A549 (cell line): ENCODE data around the gene AVPI1. TPM values are rescaled to one million over a fixed set of nuclear protein-coding genes. Genes with fewer than 3 reads are reported as not detected.

Experiments
- ATAC-seq, 2 experiments: fragments of 200-7000 bp in 1 of 2; fragments of >200 bp in 1 of 2; cut with Nextera tagmentation in 1 of 2; cut with Tn5 transposase in 1 of 2; 3 replicates each; pipeline versions ENCODE4 v1.8.0 to v1.9.1; 2018 to 2020; ENCODE audit warnings: mild to moderate bottlenecking in 1 of 2, moderate library complexity in 1 of 2
- CTCF ChIA-PET: fragments of 300-600 bp; sonication (Branson Sonifier 250); formaldehyde crosslinking; extraction: SDS; loops from one replicate; lab custom pipeline; 2021; ENCODE audit warnings: antibody characterized with exemption, inconsistent platforms; lab: Yijun Ruan, JAX
- POLR2A ChIA-PET: fragments of 350-600 bp; formaldehyde crosslinking; extraction: SDS; loops from one replicate; lab custom pipeline; 2021; ENCODE audit warnings: antibody characterized with exemption, inconsistent platforms; lab: Yijun Ruan, JAX
- DNase-seq, 2 experiments: peaks; one replicate each; pipeline versions ENCODE4 v3.0.0 to v3.0.0-alpha.2; 2011 to 2016; ENCODE audit warnings: low read depth in 1 of 2, low spot score in 1 of 2
- FAIRE-seq: peaks from 2 replicates; lab custom pipeline; 2011; peaks lifted over from hg19 to GRCh38; lab: Jason Lieb, UNC
- H3K27ac ChIP-seq, 2 experiments: fragments of >200 bp; sonication (Bioruptor Twin); formaldehyde crosslinking; 3 replicates each; pipeline ENCODE4 v1.5.1; 2016 to 2017
- H3K4me1 ChIP-seq: fragments of >200 bp; sonication (Bioruptor Twin); formaldehyde crosslinking; 3 replicates; pipeline ENCODE4 v1.6.1; 2016
- H3K4me2 ChIP-seq: fragments of >200 bp; sonication (Bioruptor Twin); formaldehyde crosslinking; 3 replicates; pipeline ENCODE4 v1.6.1; 2016
- H3K4me3 ChIP-seq: fragments of >200 bp; sonication (Bioruptor Twin); formaldehyde crosslinking; 3 replicates; pipeline ENCODE4 v1.5.1; 2016
- H3K9me3 ChIP-seq: fragments of >200 bp; sonication (Bioruptor Twin); formaldehyde crosslinking; 3 replicates; pipeline ENCODE4 v1.6.1; 2016
- ATOH8 ChIP-seq: fragments of 250-450 bp; sonication (Bioruptor Pico); IDR thresholded peaks from 2 replicates; pipeline ENCODE4 v1.5.0; 2020; ENCODE audit warnings: low read depth, mild to moderate bottlenecking, moderate library complexity
- EHMT2 ChIP-seq: fragments of 200-600 bp; sonication (generic); IDR thresholded peaks from 2 replicates; pipeline ENCODE4 v1.6.1; 2016; ENCODE audit warnings: antibody characterized with exemption, low read depth, mild to moderate bottlenecking, moderate library complexity
- EP300 ChIP-seq, 2 experiments: fragments of >200 bp; sonication (Bioruptor Twin); formaldehyde crosslinking; IDR thresholded peaks; 2 replicates in 1 of 2; 3 replicates in 1 of 2; pipeline ENCODE4 v1.6.1; 2016 to 2017
- FOSB ChIP-seq: fragments of 250-450 bp; sonication (Bioruptor Pico); IDR thresholded peaks from 2 replicates; pipeline ENCODE4 v1.5.0; 2020; ENCODE audit warnings: mild to moderate bottlenecking, moderate library complexity
- FOSL2 ChIP-seq, 2 experiments: fragments of 450-650 bp in 1 of 2; fragments of >200 bp in 1 of 2; sonication (Bioruptor Twin) in 1 of 2; formaldehyde crosslinking; IDR thresholded peaks; 2 replicates each; pipeline versions ENCODE4 v1.5.0 to v1.6.1; 2016 to 2020; ENCODE audit warnings: mild to moderate bottlenecking in 1 of 2, moderate library complexity in 1 of 2
- HES2 ChIP-seq: fragments of >200 bp; sonication (Bioruptor Twin); formaldehyde crosslinking; IDR thresholded peaks from 2 replicates; pipeline ENCODE4 v1.6.1; 2016
- HOXB5 ChIP-seq: fragments of 250-450 bp; sonication (Bioruptor Pico); IDR thresholded peaks from 2 replicates; pipeline ENCODE4 v1.5.0; 2020; ENCODE audit warnings: mild to moderate bottlenecking, moderate library complexity
- JUN ChIP-seq, 2 experiments: fragments of >200 bp; sonication (Bioruptor Twin); formaldehyde crosslinking; IDR thresholded peaks; 2 replicates in 1 of 2; 3 replicates in 1 of 2; pipeline ENCODE4 v1.6.1; 2016 to 2017
- MAX ChIP-seq: IDR thresholded peaks from 2 replicates; pipeline ENCODE4 v1.6.1; 2012
- MYC ChIP-seq: IDR thresholded peaks from 2 replicates; pipeline ENCODE4 v1.6.1; 2012; ENCODE audit warnings: mild to moderate bottlenecking, inconsistent platforms, low read length, improper control_type of control experiment, borderline replicate concordance
- NR3C1 ChIP-seq: fragments of >200 bp; sonication (Bioruptor Twin); formaldehyde crosslinking; IDR thresholded peaks from 3 replicates; pipeline ENCODE4 v1.6.1; 2017
- PHF8 ChIP-seq: fragments of 200-600 bp; sonication (generic); IDR thresholded peaks from 2 replicates; pipeline ENCODE4 v1.6.1; 2016; ENCODE audit warnings: low read depth, mild to moderate bottlenecking, antibody characterized with exemption, moderate library complexity, borderline replicate concordance
- POLR2AphosphoS2 ChIP-seq: conservative IDR thresholded peaks from 2 replicates; pipeline ENCODE4 v1.6.1; 2012; ENCODE audit warnings: low read length, improper control_type of control experiment, inconsistent platforms
- RAD21 ChIP-seq, 2 experiments: fragments of >200 bp in 1 of 2; sonication (Bioruptor Twin) in 1 of 2; formaldehyde crosslinking in 1 of 2; IDR thresholded peaks in 1 of 2; conservative IDR thresholded peaks in 1 of 2; 2 replicates in 1 of 2; 3 replicates in 1 of 2; pipeline ENCODE4 v1.6.1; 2012 to 2018; ENCODE audit warnings: inconsistent platforms in 1 of 2
- RARB ChIP-seq: fragments of 250-450 bp; sonication (Bioruptor Pico); IDR thresholded peaks from 2 replicates; pipeline ENCODE4 v1.8.0; 2021; ENCODE audit warnings: mild to moderate bottlenecking, moderate library complexity
- RFX5 ChIP-seq: fragments of 450-650 bp; IDR thresholded peaks from 2 replicates; pipeline ENCODE4 v1.7.1; 2014; ENCODE audit warnings: antibody characterized with exemption, mild to moderate bottlenecking, moderate library complexity
- SMC3 ChIP-seq: fragments of >200 bp; sonication (Bioruptor Twin); formaldehyde crosslinking; IDR thresholded peaks from 3 replicates; pipeline ENCODE4 v1.6.1; 2018; ENCODE audit warnings: inconsistent platforms
- ZNF302 ChIP-seq: fragments of 250-450 bp; sonication (Bioruptor Pico); IDR thresholded peaks from 2 replicates; pipeline ENCODE4 v1.9.0; 2021; ENCODE audit warnings: inconsistent platforms, mild to moderate bottlenecking, moderate library complexity
- WGBS: methylation state at CpG from one replicate; pipeline ENCODE4 v1.1.6; 2017; ENCODE audit errors: missing lambda C conversion rate; 5-methylcytosine and 5-hydroxymethylcytosine counted together
- polyA plus RNA-seq, 4 experiments: library from polyadenylated mRNA; depleted of rRNA in 3 of 4; stranded (reverse); fragments of >200 nt; fragmentation: RNase III in 1 of 4; extraction: RNeasy Plus Mini Kit Qiagen cat#74134 plus additional on column Dnase treatment in 1 of 4; gene quantifications; 2 replicates in 3 of 4; 3 replicates in 1 of 4; pipeline ENCODE4 v1.2.3, GENCODE V29; 2011 to 2017
- TF ChIP-seq, protein P1 (sequence below): fragments of >200 bp; sonication (Bioruptor Twin); formaldehyde crosslinking; IDR thresholded peaks from 3 replicates; pipeline ENCODE4 v1.5.1; 2016
- TF ChIP-seq, protein P2 (sequence below): fragments of 150-350 bp; IDR thresholded peaks from 2 replicates; pipeline ENCODE4 v1.6.1; 2014; ENCODE audit warnings: low read depth, mild to moderate bottlenecking, low read length

The AVPI1 gene
- polyA plus RNA-seq, 2 of the 4 experiments (the other 2 are of a cell fraction) = 48.7 to 70.3 TPM

GRCh38 chr10:97682042-97682441 lies 5.0 kb downstream of the AVPI1 start:
- Histone ChIP-seq H3K4me3 (no peak overlapping the region), H3K4me2 (peak overlapping the region; percentile 84), H3K9me3 (no peaks in the 10 kb centered on the region), H3K4me1 (peaks cover 38% of the 10 kb centered on the region), H3K27ac (peak overlapping the region; percentile 6 to 52; a peak in 2 of 6 replicates)
- ATAC-seq (no peak), DNase-seq (no peak), FAIRE-seq (no peak)
- 77% methylated on average over 4 of the region's 4 CpGs for WGBS
- TF ChIP-seq JUN (IDR thresholded peaks at IDR 0.05) (no peak), SMC3 (no peak), ZNF302 (CRISPR knock-in tag) (no peak)
- ChIA-PET POLR2A (no interaction called here), CTCF (interaction anchor here (0.9 to 37.6 kb wide), 5 partner anchors 6 to 69 kb away, joined by 3 to 1127 read pairs (median 8); partner anchors contain the start of genes MARVELD1 and ZFYVE27)

- POLR2A ChIA-PET = interaction anchor here (0.6 kb wide), 1 partner anchor 38 kb away, joined by 3 read pairs; no protein-coding TSS in a partner anchor
These were observed 7.4 kb downstream of the AVPI1 start for GRCh38 chr10:97679594-97679993.

More at GRCh38 chr10:97679594-97679993, 7.4 kb downstream of the AVPI1 start:
- CTCF ChIA-PET = interaction anchor here (0.6 to 37.6 kb wide), 4 partner anchors 16 to 272 kb away, joined by 3 to 1127 read pairs (median 4); partner anchors contain the start of genes MARVELD1 and ZFYVE27
- no peak for DNase-seq
- Histone ChIP-seq H3K27ac (no peak overlapping the region), H3K4me2 (no peak overlapping the region), H3K4me1 (peaks cover 41% of the 10 kb centered on the region), H3K4me3 (no peak overlapping the region), H3K9me3 (no peaks in the 10 kb centered on the region)
- FAIRE-seq = no peak
- TF ChIP-seq, protein P1, sequence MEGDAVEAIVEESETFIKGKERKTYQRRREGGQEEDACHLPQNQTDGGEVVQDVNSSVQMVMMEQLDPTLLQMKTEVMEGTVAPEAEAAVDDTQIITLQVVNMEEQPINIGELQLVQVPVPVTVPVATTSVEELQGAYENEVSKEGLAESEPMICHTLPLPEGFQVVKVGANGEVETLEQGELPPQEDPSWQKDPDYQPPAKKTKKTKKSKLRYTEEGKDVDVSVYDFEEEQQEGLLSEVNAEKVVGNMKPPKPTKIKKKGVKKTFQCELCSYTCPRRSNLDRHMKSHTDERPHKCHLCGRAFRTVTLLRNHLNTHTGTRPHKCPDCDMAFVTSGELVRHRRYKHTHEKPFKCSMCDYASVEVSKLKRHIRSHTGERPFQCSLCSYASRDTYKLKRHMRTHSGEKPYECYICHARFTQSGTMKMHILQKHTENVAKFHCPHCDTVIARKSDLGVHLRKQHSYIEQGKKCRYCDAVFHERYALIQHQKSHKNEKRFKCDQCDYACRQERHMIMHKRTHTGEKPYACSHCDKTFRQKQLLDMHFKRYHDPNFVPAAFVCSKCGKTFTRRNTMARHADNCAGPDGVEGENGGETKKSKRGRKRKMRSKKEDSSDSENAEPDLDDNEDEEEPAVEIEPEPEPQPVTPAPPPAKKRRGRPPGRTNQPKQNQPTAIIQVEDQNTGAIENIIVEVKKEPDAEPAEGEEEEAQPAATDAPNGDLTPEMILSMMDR = no peak
- no peak for TF ChIP-seq RFX5
- TF ChIP-seq SMC3 = no peak
- TF ChIP-seq NR3C1 = no peak
- TF ChIP-seq RAD21 (conservative IDR thresholded peaks at IDR 0.05 in 1 of 2, IDR thresholded peaks at IDR 0.05 in 1 of 2) = no peak
- no peak for TF ChIP-seq MYC
- no peak for TF ChIP-seq HES2
- TF ChIP-seq PHF8 = no peak
- TF ChIP-seq RARB = no peak
- TF ChIP-seq MAX = no peak
- no peak for TF ChIP-seq FOSL2 (IDR thresholded peaks at IDR 0.05)
- no peak for TF ChIP-seq FOSL2 (CRISPR knock-in tag; IDR thresholded peaks at IDR 0.05)
- no peak for TF ChIP-seq EHMT2
- no peak for TF ChIP-seq HOXB5 (CRISPR knock-in tag)
- TF ChIP-seq, protein P2, sequence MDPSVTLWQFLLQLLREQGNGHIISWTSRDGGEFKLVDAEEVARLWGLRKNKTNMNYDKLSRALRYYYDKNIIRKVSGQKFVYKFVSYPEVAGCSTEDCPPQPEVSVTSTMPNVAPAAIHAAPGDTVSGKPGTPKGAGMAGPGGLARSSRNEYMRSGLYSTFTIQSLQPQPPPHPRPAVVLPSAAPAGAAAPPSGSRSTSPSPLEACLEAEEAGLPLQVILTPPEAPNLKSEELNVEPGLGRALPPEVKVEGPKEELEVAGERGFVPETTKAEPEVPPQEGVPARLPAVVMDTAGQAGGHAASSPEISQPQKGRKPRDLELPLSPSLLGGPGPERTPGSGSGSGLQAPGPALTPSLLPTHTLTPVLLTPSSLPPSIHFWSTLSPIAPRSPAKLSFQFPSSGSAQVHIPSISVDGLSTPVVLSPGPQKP = no peak
- no peak for TF ChIP-seq POLR2AphosphoS2
- TF ChIP-seq ATOH8 = no peak
- TF ChIP-seq EP300 (IDR thresholded peaks at IDR 0.05) = no peak
- no peak for TF ChIP-seq FOSB (CRISPR knock-in tag)
- ATAC-seq = no peak
- WGBS = 100% methylated on average over 7 of the region's 16 CpGs
